Thyroid gland (tissue), 4 donors: ENCODE data around the gene CSRNP3. TPM values are rescaled to one million over a fixed set of nuclear protein-coding genes. Genes with fewer than 3 reads are reported as not detected.

Experiments used
- DNase-seq, 2 donors: peaks; one replicate each; pipeline ENCODE4 v3.0.0-alpha.2; 2019
- H3K27ac ChIP-seq, 3 donors: fragments of 200-600 bp; sonication (generic); 1 replicate in 2 of 3; 2 replicates in 1 of 3; pipeline ENCODE4 v1.5.1; 2016 to 2019; ENCODE audit warnings: mild to moderate bottlenecking in 1 of 3, moderate library complexity in 1 of 3
- H3K27me3 ChIP-seq: fragments of 200-600 bp; sonication (generic); one replicate; pipeline ENCODE4 v1.5.1; 2019
- H3K36me3 ChIP-seq, 2 donors: fragments of 200-600 bp; sonication (generic); one replicate each; pipeline ENCODE4 v1.5.1; 2016 to 2019
- H3K4me1 ChIP-seq, 2 donors: fragments of 200-600 bp; sonication (generic); one replicate each; pipeline ENCODE4 v1.5.1; 2017 to 2019
- H3K4me3 ChIP-seq, 3 donors: fragments of 200-600 bp; sonication (generic); replicated peaks in 1 of 3; 1 replicate in 2 of 3; 2 replicates in 1 of 3; pipeline ENCODE4 v1.5.1; 2016; ENCODE audit warnings: mild to moderate bottlenecking in 1 of 3
- H3K9me3 ChIP-seq: fragments of 200-600 bp; sonication (generic); one replicate; pipeline ENCODE4 v1.5.1; 2017
- CTCF ChIP-seq, 6 experiments: fragments of 200-600 bp in 3 of 6; fragments of 450-650 bp in 3 of 6; sonication (generic) in 3 of 6; IDR thresholded peaks; one replicate each; pipeline ENCODE4 v1.5.1; 2016 to 2019; ENCODE audit warnings: antibody characterized with exemption in 6 of 6, mild to moderate bottlenecking in 2 of 6, inconsistent platforms in 1 of 6, moderate library complexity in 1 of 6
- POLR2A ChIP-seq, 2 donors: fragments of 450-650 bp; IDR thresholded peaks; one replicate each; pipeline ENCODE4 v1.6.1; 2017; ENCODE audit warnings: antibody characterized with exemption in 2 of 2, mild to moderate bottlenecking in 2 of 2, moderate library complexity in 1 of 2
- WGBS, 2 donors: methylation state at CpG; one replicate each; pipeline ENCODE4 v1.1.5; 2017; 5-methylcytosine and 5-hydroxymethylcytosine counted together
- intact Hi-C: fragments of 100-400 bp; cut with DNase I; formaldehyde crosslinking; loops from one replicate; pipeline ENCODE4 v1.15.1; 2023
- total RNA-seq, 4 donors: library from RNA; depleted of rRNA; stranded (reverse); fragments of >200 nt; gene quantifications; one replicate each; pipeline ENCODE4 v1.2.3, GENCODE V29; 2016

CSRNP3 gene
- total RNA-seq, 4 donors from 2014 or later, result 6.0 to 16.5 (median 9.9) TPM

- Histone ChIP-seq H3K9me3 (no peaks in the 10 kb centered on the region), H3K27ac (no peak overlapping the region), H3K27me3 (no peaks in the 10 kb centered on the region), H3K36me3 (no peaks in the 10 kb centered on the region), H3K4me1 (peaks cover 0 to 3% of the 10 kb centered on the region in 2 donors), H3K4me3 (no peak overlapping the region)
- intact Hi-C loops, result no loop called here
- no peak for DNase-seq
- TF ChIP-seq POLR2A (IDR thresholded peaks at IDR 0.05) (no peak), CTCF (IDR thresholded peaks at IDR 0.05) (no peak)
Measured at GRCh38 chr2:165518611-165519010, 49.1 kb downstream of the CSRNP3 start.

- TF ChIP-seq CTCF (IDR thresholded peaks at IDR 0.05) (no peak), POLR2A (IDR thresholded peaks at IDR 0.05) (no peak)
- intact Hi-C loops, result no loop called here
- Histone ChIP-seq H3K27me3 (no peaks in the 10 kb centered on the region), H3K27ac (no peak overlapping the region), H3K36me3 (no peaks in the 10 kb centered on the region), H3K4me1 (peaks cover 0 to 3% of the 10 kb centered on the region in 2 donors), H3K9me3 (no peaks in the 10 kb centered on the region), H3K4me3 (no peak overlapping the region)
- 69% methylated on average over 3 of the region's 3 CpGs for WGBS, 2 donors
- DNase-seq, result no peak
Measured at GRCh38 chr2:165522719-165523118, 53.2 kb downstream of the CSRNP3 start.

- Histone ChIP-seq H3K4me3 (no peak overlapping the region), H3K36me3 (no peaks in the 10 kb centered on the region), H3K27me3 (no peaks in the 10 kb centered on the region), H3K27ac (no peak overlapping the region), H3K9me3 (no peaks in the 10 kb centered on the region), H3K4me1 (peaks cover 0 to 3% of the 10 kb centered on the region in 2 donors)
- no peak for DNase-seq
- 73 to 90% methylated on average over 1 of the region's 1 CpG for WGBS, 2 donors
- no peak for TF ChIP-seq CTCF (IDR thresholded peaks at IDR 0.05)
- TF ChIP-seq POLR2A (IDR thresholded peaks at IDR 0.05), result no peak
- intact Hi-C loops, result no loop called here
Measured at GRCh38 chr2:165524720-165525119, 55.2 kb downstream of the CSRNP3 start.

GRCh38 chr2:165528691-165529090 is 59.2 kb downstream of the CSRNP3 start:
- WGBS, 2 donors, result 91 to 99% methylated on average over 2 to 3 of the region's 4 CpGs
- H3K27ac ChIP-seq, result no peak overlapping the region
- H3K4me3 ChIP-seq, result no peak overlapping the region
- no peak for DNase-seq
- no peaks in the 10 kb centered on the region for H3K9me3 ChIP-seq
- H3K36me3 ChIP-seq, result no peaks in the 10 kb centered on the region
- H3K27me3 ChIP-seq, result no peaks in the 10 kb centered on the region
- TF ChIP-seq CTCF (IDR thresholded peaks at IDR 0.05), result no peak
- TF ChIP-seq POLR2A (IDR thresholded peaks at IDR 0.05), result no peak
- intact Hi-C loops, result no loop called here
- no peaks in the 10 kb centered on the region for H3K4me1 ChIP-seq

GRCh38 chr2:165529130-165529529 is 59.6 kb downstream of the CSRNP3 start:
- H3K4me1 ChIP-seq, result no peaks in the 10 kb centered on the region
- intact Hi-C loops, result no loop called here
- no peaks in the 10 kb centered on the region for H3K36me3 ChIP-seq
- TF ChIP-seq CTCF (IDR thresholded peaks at IDR 0.05), result no peak
- no peak for TF ChIP-seq POLR2A (IDR thresholded peaks at IDR 0.05)
- DNase-seq, result no peak
- 79 to 88% methylated on average over 3 of the region's 3 CpGs for WGBS, 2 donors
- H3K27ac ChIP-seq, result no peak overlapping the region
- no peaks in the 10 kb centered on the region for H3K27me3 ChIP-seq
- H3K9me3 ChIP-seq, result no peaks in the 10 kb centered on the region
- H3K4me3 ChIP-seq, result no peak overlapping the region
